GM18907 (cell line): ENCODE data around the gene DUOX2.
A peak's percentile ranks its signal among the peaks of the same experiment; 100 is the strongest.

Source experiments
- ATAC-seq: cut with Tn5 transposase; IDR thresholded peaks from one replicate; pipeline ENCODE4 v1.9.1; 2021; ENCODE audit warnings: mild to moderate bottlenecking, moderate library complexity; ENCODE audit not compliant: unreplicated experiment

The DUOX2 gene

GRCh38 chr15:45114076-45114750 lies at the start of gene DUOX2, which contains the start of gene DUOXA2:
DUOX2 (minus strand) TSS chr15:45114172; CDS start chr15:45113411, 761 bp downstream.
DUOXA2 (plus strand) TSS chr15:45114326; CDS start chr15:45114606, 280 bp downstream.
- no peak for ATAC-seq

GRCh38 chr15:45163508-45163856 lies 49.5 kb upstream of the DUOX2 start:
- ATAC-seq: no peak

- peak; percentile 43 for ATAC-seq
Measured at GRCh38 chr15:45162771-45163507, 49.0 kb upstream of the DUOX2 start.

GRCh38 chr15:45161666-45162065 lies 47.7 kb upstream of the DUOX2 start:
- no peak for ATAC-seq

GRCh38 chr15:45157974-45158373 lies 44.0 kb upstream of the DUOX2 start:
- ATAC-seq: no peak

- ATAC-seq: no peak
Measured at GRCh38 chr15:45156744-45157455, 42.9 kb upstream of the DUOX2 start.

GRCh38 chr15:45155739-45156138 lies 41.8 kb upstream of the DUOX2 start:
- ATAC-seq: no peak

GRCh38 chr15:45151998-45152828 lies 38.2 kb upstream of the DUOX2 start:
- no peak for ATAC-seq

- ATAC-seq: no peak
Measured at GRCh38 chr15:45150997-45151396, 37.0 kb upstream of the DUOX2 start.

GRCh38 chr15:45150481-45150880 lies 36.5 kb upstream of the DUOX2 start:
- ATAC-seq: no peak

- ATAC-seq: no peak
Measured at GRCh38 chr15:45149060-45149459, 35.1 kb upstream of the DUOX2 start.

GRCh38 chr15:45148076-45149059 lies 34.4 kb upstream of the DUOX2 start:
- no peak for ATAC-seq

GRCh38 chr15:45147606-45148005 lies 33.6 kb upstream of the DUOX2 start:
- no peak for ATAC-seq

GRCh38 chr15:45146405-45146804 lies 32.4 kb upstream of the DUOX2 start:
- no peak for ATAC-seq

GRCh38 chr15:45144775-45145174 lies 30.8 kb upstream of the DUOX2 start:
- no peak for ATAC-seq

- ATAC-seq: no peak
Measured at GRCh38 chr15:45143946-45144345, 30.0 kb upstream of the DUOX2 start.

- no peak for ATAC-seq
Measured at GRCh38 chr15:45143056-45143455, 29.1 kb upstream of the DUOX2 start.

GRCh38 chr15:45141386-45141785 lies 27.4 kb upstream of the DUOX2 start:
- ATAC-seq: no peak

- ATAC-seq: no peak
Measured at GRCh38 chr15:45140557-45141250, 26.7 kb upstream of the DUOX2 start.
